ACHN (cell line): ENCODE data around the gene C1orf115.
"Not testable (repeated sequence)": the region's sequence is repeated elsewhere in the genome, so short reads cannot be mapped to it uniquely, and the experiment has no call there.

Experiments used
- DNase-seq: peaks from one replicate; pipeline ENCODE4 v3.0.0-alpha.2; 2015
- in situ Hi-C: cut with HindIII; loops from 2 replicates; pipeline ENCODE4 v1.10.0; 2017; ENCODE audit warnings: low sequenced_read_pairs, low pct_ligation_motif_present, low pct_unique_long_range_greater_than_20kb

Gene C1orf115, protein sequence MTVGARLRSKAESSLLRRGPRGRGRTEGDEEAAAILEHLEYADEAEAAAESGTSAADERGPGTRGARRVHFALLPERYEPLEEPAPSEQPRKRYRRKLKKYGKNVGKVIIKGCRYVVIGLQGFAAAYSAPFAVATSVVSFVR

DNA sequence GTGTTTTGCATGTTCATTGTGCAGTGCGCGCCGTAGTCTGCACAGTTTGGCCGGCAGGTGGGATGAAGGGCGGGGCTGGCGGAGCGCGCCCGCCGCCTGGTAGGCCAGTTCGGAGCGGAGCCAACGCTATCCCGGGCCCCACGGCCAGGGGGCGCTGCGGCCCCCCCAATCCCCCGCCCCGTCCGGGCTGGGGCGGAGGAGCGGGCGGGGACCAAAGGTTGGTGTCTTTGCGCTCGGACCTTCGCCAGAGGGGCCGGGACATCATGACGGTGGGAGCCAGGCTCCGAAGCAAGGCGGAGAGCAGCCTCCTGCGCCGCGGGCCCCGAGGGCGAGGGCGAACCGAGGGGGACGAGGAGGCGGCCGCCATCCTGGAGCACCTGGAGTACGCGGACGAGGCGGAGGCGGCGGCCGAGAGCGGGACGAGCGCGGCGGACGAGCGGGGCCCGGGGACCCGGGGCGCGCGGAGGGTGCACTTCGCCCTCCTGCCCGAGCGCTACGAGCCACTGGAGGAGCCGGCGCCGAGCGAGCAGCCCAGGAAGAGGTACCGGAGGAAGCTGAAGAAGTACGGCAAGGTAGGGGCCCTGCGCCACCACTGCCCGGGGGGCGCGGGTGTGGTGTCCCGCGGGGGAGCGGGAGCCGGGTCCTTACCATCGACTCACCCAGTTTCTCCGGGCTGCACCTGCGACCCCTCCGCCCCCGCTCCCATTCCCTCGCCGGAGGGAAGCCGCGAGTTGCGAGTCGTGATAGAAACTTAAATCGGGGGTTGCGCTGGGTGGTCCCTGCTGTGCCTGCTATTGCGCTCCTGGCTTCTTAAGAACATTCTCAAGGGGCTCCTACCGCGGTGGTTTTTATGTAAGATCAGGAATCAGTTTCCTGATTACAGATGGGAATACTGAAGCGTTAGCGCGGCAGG lies at the start of gene C1orf115:
Gene C1orf115 (plus strand): TSS at position 224 of the 913 bp plus-strand sequence. CDS start 40 bp downstream, at position 264.
- DNase-seq = peak; percentile 80
- in situ Hi-C loops = no loop called here

DNA sequence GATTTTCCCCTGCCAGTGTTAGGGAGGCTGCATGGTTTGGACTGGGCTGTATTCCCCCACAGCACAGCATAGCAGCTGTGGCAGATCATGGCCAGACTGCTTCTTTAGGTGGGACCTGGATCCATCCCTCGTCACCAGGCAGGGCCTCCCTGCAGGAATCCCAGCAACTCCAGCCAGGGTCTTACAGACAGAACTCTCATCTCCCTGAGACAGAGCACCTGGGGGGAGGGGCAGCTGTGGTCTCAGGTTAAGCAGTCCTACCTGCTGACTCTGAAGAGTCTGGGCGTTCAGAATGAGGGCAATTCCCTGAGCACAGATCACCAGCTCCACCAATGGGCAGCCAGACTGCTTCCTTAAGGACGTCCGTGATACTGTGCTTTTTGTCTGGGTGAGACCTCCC lies 47.9 kb upstream of the C1orf115 start:
- DNase-seq = no peak
- in situ Hi-C loops = no loop called here

DNA sequence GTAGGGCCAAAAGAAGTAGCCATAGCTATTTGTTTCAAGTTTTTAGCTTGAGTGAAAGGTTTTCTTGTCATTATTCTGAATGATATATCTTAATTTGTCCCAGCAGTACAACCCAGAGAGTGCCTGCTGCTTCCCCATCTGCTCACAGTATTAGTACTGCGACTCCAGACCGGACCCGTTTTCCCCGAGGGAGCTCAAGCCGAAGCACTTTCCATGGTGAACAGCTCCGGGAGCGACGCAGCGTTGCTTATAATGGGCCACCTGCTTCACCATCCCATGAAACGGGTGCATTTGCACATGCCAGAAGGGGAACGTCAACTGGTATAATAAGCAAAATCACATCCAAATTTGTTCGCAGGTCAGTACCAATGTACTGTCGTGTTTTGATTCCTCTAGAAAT lies 37.2 kb upstream of the C1orf115 start:
- in situ Hi-C loops = no loop called here
- no peak for DNase-seq

DNA sequence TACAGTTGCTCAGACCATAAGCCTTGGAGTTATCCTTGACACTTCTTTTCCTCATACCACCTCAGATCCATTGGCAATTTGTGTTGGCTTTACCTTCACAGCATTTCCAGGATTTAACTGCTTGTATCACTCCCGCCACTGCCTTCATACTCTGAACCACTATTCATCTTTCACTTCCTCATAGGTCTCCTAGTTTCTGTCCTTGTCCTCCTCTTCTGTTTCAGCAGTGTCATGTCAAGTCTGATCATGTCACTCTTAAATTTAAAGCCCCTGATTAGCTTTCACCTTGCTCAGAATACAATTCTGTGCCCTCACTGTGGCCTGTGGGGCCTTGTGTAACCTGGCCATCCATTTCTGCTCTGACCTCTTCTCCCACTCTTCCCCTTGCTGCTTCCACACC lies 34.7 kb upstream of the C1orf115 start:
- no peak for DNase-seq
- in situ Hi-C loops = no loop called here

DNA sequence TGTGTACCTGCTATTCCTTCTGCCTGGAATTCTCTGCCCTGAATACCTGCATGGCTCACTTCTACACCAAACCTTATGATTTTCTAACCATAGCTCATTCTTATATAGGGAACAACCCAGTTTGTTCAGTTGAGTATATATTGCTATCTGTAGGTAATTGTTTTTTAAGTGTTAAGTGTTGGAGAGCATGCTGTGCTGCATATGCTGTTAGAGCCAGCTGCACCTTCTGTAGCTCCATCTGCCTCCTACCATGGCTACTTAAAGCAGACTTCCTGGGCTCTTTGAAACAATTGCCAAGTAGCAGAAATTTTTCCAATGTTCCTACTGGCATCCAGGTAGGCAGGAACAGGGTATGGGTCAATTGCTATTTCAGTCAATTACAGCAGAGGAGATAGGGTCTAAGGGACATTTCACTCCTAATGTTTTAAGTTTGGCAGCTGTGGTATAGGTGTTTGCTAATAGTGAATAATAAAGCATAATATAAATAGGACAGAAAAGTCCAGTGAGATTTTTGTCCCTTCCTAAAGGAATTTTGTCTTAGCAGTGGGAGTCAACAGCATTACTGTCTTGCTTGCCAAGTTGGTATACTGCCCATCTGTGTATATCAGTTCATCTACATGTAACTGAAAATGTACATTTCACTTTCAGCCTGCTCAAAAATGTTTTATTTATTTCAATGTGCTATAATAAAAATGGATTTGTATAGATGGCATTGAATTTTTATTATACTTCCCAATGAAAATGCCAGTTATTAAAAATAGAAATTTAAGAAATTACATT lies 34.0 kb upstream of the C1orf115 start:
- DNase-seq = no peak
- in situ Hi-C loops = no loop called here

DNA sequence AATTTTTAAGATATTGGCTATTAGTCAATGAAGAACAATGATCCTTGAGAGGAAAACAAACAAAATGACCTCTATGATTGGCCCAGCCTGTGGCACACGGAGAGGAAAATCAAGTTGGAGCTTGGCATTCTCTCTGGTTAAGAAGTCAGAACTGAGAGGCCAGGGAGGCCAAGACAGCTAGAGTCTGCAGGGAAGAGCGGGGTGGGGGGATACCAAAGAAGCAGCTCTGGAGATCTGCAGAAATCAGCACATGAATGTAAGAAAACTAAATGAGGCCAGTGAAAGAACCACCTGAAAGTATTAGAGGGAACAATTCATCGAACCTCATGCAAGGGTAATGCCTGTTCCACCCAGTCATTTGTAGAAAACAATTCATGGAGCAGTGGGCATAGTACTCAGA lies 23.8 kb upstream of the C1orf115 start:
- in situ Hi-C loops = no loop called here
- no peak for DNase-seq

DNA sequence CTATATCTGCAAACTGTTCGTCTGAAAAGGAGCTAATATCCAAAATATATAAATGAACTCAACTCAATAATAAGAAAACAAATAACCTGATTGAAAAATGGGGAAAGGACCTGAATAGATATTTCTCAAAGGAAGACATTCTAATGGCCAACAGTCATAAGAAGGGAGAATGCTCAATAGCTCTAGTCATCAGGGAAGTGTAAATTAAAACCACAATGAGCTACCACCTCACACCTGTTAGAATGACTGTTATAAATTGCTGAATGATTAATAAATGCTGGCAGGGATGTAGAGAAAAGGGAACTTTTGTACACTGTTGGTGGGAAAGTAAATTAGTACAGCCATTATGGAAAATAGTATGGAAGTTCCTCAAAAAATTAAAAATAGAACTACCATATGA lies 21.2 kb upstream of the C1orf115 start:
- in situ Hi-C loops = no loop called here
- no peak for DNase-seq

DNA sequence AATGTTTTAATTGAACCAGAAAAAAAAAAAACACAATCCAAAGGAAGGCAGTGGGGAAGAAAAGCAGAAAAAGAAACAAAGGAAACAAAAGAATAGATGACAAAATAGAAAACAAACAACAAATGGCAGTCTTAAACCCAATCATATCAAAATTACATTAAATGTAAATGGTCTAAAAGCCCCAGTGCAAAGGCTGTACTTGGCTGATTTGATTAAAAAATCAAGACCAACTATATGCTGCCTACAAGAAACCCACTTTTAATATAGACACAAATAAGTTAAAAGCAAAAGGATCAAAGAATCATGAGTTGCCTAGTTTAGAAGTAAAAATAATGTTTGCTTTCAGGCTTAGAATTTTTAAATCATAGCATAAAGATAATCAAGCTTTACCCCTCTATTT lies 19.8 kb upstream of the C1orf115 start:
- no peak for DNase-seq
- in situ Hi-C loops = no loop called here

DNA sequence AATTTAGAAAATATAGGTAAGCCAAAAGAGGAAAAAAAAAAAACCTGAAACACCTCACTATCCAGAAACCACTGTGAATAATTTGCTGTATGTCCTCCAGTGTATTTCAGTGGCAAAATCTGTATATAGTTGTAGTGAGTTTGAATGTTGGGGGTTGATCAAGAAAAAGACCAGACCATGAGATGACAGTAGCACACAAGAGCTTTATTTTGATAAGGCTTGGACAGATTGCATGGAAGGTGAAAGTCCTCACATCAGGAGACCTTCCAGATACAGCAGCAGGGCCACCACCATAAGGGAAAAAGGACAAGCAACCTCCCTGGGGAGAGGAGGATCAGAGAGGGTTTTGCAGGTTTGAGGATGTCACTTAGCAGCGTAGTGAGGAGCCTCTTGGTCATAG lies 16.2 kb upstream of the C1orf115 start:
- no peak for DNase-seq
- in situ Hi-C loops = no loop called here

DNA sequence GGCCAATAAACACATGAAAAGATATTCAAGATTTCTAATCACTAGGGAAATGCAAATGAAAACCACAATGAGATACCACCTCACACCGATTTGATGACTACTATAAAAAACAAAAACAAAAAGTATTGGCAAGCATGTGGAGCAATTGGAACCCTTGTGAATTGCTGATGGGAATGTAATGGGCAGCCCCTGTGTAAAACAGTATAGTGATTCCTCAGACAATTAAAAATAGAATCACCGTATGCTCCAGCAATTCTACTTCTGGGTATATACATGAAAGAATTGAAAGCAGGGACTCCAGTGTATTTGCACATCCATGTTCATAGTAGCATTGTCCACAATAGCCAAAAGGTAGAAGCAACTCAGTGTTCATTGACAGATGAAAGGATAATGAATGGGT lies 12.9 kb upstream of the C1orf115 start:
- in situ Hi-C loops = no loop called here

DNA sequence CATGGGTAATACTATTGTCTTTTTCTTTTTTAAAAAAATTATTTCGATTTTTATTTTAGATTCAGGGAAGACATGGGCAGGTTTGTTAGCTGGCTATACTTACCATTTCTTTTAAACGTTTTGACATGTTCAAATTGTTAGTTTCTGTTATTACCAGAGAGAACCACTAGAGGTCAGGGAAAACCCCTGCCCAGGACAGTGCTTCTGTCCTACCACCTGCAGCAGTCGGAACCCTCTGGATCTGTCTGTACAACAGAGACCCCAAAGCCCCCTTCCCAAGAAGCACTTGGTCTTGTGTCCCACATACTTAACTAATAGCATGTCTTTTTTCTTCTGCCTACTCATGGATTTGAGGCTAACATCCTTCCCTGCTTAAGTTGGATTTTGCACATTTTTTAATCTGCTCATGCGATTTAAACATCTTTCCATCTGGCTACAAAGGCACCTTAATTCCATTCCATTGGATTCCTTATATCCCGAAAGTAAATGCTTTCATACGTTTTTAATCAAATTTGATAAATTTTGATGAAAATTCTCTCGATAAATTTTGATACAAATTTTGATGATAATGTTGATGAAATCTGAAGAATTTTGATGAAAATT lies 10.0 kb upstream of the C1orf115 start:
- DNase-seq = peak; percentile 58
- in situ Hi-C loops = no loop called here

More for the DNA sequence above, 12.9 kb upstream of the C1orf115 start:
- no peak for DNase-seq

DNA sequence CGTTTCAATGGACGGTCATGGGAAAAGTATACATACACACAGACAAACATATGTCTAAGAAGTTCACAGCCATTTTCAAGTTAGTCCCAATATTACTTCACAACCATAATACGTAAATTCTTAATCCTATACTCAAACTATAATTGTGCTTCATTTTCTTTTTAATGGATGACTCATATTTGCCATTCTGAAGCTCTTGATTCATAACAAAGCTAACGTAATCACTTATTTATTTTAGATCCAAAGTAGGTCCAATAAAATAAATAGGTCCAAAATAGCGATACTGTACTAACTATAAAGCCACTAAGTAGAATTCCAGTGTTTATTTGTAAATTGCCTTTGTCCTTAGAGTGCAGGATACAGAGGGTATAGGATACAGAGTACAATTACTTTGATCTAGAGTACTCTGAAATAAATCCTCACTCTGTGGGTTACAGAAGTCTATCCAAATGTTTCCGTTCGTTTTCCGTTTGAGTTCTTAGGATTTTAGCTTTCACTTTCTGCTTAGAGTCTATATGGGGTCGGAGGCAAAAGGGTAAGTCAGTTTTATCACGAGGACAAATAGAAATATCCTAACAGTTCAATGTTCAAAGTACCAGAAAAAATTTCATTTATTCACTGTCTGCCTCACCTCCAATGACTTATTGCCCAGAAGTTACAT lies 8.8 kb upstream of the C1orf115 start:
- DNase-seq = no peak
- in situ Hi-C loops = no loop called here

DNA sequence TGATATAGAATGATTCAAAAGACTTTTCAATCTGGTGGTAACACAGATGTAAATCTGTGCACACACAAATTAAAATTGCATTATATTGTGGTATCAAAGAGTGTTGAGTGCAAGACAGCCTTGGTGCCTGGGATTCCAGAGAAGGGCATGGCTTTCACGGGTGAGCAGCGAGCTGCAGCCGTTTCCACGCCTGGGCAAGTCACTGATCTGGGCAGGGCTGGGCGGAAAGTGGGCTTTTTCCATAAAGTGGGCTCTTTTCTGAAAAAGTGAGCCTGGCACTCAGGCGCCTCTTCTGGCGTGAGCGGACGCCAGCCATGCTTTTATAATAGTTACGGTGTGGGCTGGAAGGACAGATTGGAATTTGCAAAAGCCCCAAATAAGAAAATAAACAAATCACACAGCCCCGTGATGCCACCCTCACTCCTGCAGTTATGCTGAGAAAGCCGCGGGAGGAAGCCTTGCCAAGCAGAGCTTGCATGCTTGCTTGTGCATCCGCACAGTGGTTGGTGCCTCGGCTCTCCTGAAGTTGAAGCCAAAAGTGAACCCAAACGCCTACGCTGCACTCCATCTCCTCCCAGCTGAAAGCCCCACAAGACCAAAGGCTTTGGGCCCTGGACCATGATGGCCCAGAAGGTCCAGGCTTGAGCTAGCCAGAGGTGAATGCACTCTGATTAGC lies 7.1 kb upstream of the C1orf115 start:
- in situ Hi-C loops = no loop called here
- no peak for DNase-seq

DNA sequence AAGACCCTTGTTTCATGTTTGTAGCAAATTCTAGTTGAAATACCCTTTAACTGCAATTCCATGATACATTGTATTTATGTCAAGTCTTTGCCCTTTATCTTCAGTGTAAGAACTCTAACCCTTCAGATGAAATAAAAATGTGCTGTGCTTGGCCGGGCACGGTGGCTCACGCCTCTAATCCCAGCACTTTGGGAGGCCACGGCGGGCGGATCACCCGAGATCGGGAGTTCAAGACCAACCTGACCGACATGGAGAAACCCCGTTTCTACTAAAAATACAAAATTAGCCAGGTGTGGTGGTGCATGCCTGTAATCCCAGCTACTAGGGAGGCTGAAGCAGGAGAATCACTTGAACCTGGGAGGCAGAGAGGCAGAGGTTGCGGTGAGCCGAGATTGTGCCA lies 6.4 kb upstream of the C1orf115 start:
- DNase-seq, in situ Hi-C loops: not testable (repeated sequence)

DNA sequence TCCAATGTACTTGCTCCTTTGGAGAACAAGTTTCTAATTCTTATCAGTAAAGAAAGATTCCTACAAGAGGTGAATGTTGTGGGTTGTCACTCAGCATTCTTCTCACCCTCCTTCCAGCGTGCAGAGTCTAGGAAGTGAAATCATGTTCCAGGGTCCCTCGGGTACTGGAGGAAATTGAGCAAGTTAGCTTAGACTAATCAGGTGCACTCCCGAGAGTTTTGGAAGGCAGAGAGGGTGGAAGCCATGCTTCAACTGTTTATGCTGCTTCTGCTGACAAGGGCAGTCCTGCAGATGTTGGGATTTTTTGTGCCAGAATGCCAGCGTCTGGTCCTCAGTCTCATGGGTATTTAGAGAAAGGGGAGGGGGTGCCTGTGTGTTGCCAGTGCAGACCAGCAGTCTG lies 5.3 kb upstream of the C1orf115 start:
- in situ Hi-C loops = no loop called here
- no peak for DNase-seq

DNA sequence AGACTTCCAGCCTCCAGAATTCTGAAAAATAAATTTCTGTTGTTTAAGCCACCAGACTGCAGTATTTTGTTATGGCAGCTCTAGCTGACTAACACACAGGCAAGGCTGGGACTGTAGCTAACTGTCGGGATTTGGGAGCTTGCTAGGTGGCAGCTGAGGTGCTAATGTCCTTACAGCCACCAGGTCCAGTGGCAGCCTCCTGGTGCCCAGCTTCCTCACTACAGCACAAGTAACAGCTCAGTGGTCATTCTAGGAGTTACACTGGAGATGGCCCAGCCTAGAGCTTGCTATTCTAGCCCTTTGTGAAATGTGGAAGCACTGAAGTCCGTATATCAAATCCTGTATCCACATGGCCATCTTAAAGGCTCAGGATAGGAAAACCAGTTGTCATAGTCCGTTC lies 4.3 kb upstream of the C1orf115 start:
- in situ Hi-C loops = no loop called here
- no peak for DNase-seq

DNA sequence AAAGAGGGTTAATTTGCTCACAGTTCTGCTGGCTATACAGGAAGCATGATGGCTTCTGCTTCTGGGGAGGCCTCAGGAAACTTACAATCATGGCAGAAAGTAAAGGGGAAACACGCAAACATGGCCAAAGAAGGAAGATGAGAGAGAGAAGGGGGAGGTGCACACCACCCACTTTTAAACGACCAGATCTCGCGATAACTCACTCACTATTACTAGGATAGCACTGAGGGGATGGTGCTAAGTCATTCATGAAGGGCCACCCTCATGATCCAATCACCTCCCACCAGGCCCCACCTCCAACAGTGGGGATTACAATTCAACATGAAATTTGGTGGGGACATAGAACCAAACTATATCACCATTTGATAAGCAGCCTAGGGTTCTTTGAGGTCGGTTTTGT lies 2.4 kb upstream of the C1orf115 start:
- DNase-seq = no peak
- in situ Hi-C loops = no loop called here

DNA sequence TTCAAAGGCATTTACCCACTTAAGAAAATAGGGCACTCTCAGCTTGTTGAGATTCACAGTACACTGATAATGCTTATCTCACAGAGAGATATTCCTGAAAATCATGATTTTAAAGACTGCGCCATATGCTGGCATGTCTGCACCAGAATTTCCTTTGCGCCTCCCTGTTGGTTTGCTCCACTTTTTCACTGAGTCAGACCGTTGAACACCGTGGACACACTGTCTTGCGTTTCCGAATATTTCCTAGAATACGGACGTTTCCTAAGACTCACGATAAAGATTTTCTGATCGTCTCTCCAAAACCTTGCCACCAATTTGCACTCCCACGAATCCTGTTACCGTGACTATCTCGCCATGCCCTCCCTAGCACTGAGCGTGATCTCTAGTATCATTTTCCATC lies 497 bp upstream of the C1orf115 start:
- in situ Hi-C loops = no loop called here

More for the DNA sequence above, 497 bp upstream of the C1orf115 start:
- DNase-seq = no peak
